Activated CD4-positive, alpha-beta T cell treated with anti-CD3 and anti-CD28 coated beads for 1 hour (primary cell): Measurements from ENCODE around the gene MFSD6L.

Source experiments
- DNase-seq: peaks from one replicate; pipeline ENCODE4 v3.0.0-alpha.2; 2020

The MFSD6L gene

GRCh38 chr17:8798846-8799569 is at the start of gene MFSD6L:
TSS of gene MFSD6L (minus strand) at chr17:8799365. CDS start at chr17:8799120, 245 bp downstream.
- no peak for DNase-seq

- DNase-seq: no peak
These were observed 48.7 kb upstream of the MFSD6L start for GRCh38 chr17:8847891-8848290.

- DNase-seq: no peak
These were observed 47.6 kb upstream of the MFSD6L start for GRCh38 chr17:8846768-8847211.

- DNase-seq: no peak
These were observed 45.4 kb upstream of the MFSD6L start for GRCh38 chr17:8844229-8845218.

- no peak for DNase-seq
These were observed 44.2 kb upstream of the MFSD6L start for GRCh38 chr17:8843344-8843743.

- DNase-seq: no peak
These were observed 42.7 kb upstream of the MFSD6L start for GRCh38 chr17:8841844-8842243.

GRCh38 chr17:8839410-8839935 is 40.3 kb upstream of the MFSD6L start:
- no peak for DNase-seq

- DNase-seq: no peak
These were observed 39.5 kb upstream of the MFSD6L start for GRCh38 chr17:8838551-8839095.

- no peak for DNase-seq
These were observed 38.5 kb upstream of the MFSD6L start for GRCh38 chr17:8837563-8838075.

- no peak for DNase-seq
These were observed 37.8 kb upstream of the MFSD6L start for GRCh38 chr17:8836821-8837562.

GRCh38 chr17:8835631-8836364 is 36.6 kb upstream of the MFSD6L start:
- no peak for DNase-seq

- DNase-seq: no peak
These were observed 35.9 kb upstream of the MFSD6L start for GRCh38 chr17:8835106-8835505.

GRCh38 chr17:8832711-8833352 is 33.7 kb upstream of the MFSD6L start:
- no peak for DNase-seq

GRCh38 chr17:8831234-8831849 is 32.2 kb upstream of the MFSD6L start:
- DNase-seq: no peak

GRCh38 chr17:8830141-8830540 is 31.0 kb upstream of the MFSD6L start:
- no peak for DNase-seq

- no peak for DNase-seq
These were observed 30.1 kb upstream of the MFSD6L start for GRCh38 chr17:8829036-8829941.

GRCh38 chr17:8828517-8828875 is 29.3 kb upstream of the MFSD6L start:
- DNase-seq: no peak

GRCh38 chr17:8826808-8827435 is 27.8 kb upstream of the MFSD6L start:
- no peak for DNase-seq

GRCh38 chr17:8825802-8826201 is 26.6 kb upstream of the MFSD6L start:
- no peak for DNase-seq
